K562 (cell line): ENCODE data around the gene PRDM11. TPM values are rescaled to one million over a fixed set of nuclear protein-coding genes. Genes with fewer than 3 reads are reported as not detected.

Source experiments
- ATAC-seq: fragments of 200-7000 bp; cut with Tn5 transposase; 3 replicates; pipeline ENCODE4 v1.9.1; 2020; ENCODE audit warnings: moderate library complexity
- BruUV-seq: library from RNA; stranded (reverse); fragments of 400-500 nt; replicated peaks from 2 replicates; lab custom pipeline; 2021; lab: Mats Ljungman, UMichigan
- CTCF ChIA-PET: fragments of 300-600 bp; formaldehyde crosslinking; extraction: SDS; loops from one replicate; lab custom pipeline; 2021; ENCODE audit warnings: low intra/inter-chr PET ratio; lab: Yijun Ruan, JAX
- POLR2A ChIA-PET: fragments of 300-600, 350-650 bp; sonication (Branson Sonifier 250); formaldehyde crosslinking; extraction: SDS; loops from one replicate; lab custom pipeline; 2021; ENCODE audit warnings: antibody characterized with exemption, inconsistent platforms; lab: Yijun Ruan, JAX
- DNase-seq, 4 experiments: peaks; one replicate each; pipeline versions ENCODE4 v3.0.0 to v3.0.0-alpha.2; 2011 to 2018; ENCODE audit warnings: low spot score in 3 of 4, mixed read lengths in 3 of 4; ENCODE audit errors: extremely low read depth in 1 of 4
- FAIRE-seq: peaks from 2 replicates; lab custom pipeline; 2011; peaks lifted over from hg19 to GRCh38; lab: Jason Lieb, UNC
- H2AFZ ChIP-seq: 2 replicates; pipeline ENCODE4 v1.6.0; 2011; ENCODE audit warnings: low read depth, low read length, control low read depth, inconsistent platforms
- H3K27ac ChIP-seq: fragments of 200-600 bp; 3 replicates; pipeline ENCODE4 v1.8.0; 2011; ENCODE audit warnings: low read depth, mild to moderate bottlenecking, control low read depth, inconsistent platforms, low read length, moderate library complexity, mixed read lengths; ENCODE audit errors: extremely low read depth
- H3K27me3 ChIP-seq, 2 experiments: fragments of 300-600 bp in 1 of 2; 2 replicates in 1 of 2; 3 replicates in 1 of 2; pipeline versions ENCODE4 v1.6.0 to v1.8.0; 2011; ENCODE audit warnings: inconsistent platforms in 2 of 2, low read length in 2 of 2, mild to moderate bottlenecking in 1 of 2, mixed read lengths in 1 of 2, moderate library complexity in 1 of 2; ENCODE audit not compliant: control insufficient read depth in 2 of 2, insufficient read depth in 2 of 2
- H3K36me3 ChIP-seq: fragments of 300-600 bp; 3 replicates; pipeline ENCODE4 v1.8.0; 2011; ENCODE audit warnings: mild to moderate bottlenecking, low read length, inconsistent platforms; ENCODE audit not compliant: control insufficient read depth, insufficient read depth
- H3K4me1 ChIP-seq, 2 experiments: fragments of 200-600 bp in 1 of 2; replicated peaks in 1 of 2; 2 replicates in 1 of 2; 3 replicates in 1 of 2; pipeline versions ENCODE4 v1.5.1 to v1.8.0; 2011; ENCODE audit warnings: inconsistent platforms in 2 of 2, low read length in 2 of 2, mild to moderate bottlenecking in 1 of 2, mixed read lengths in 1 of 2, moderate library complexity in 1 of 2; ENCODE audit not compliant: control insufficient read depth in 2 of 2, insufficient read depth in 2 of 2
- H3K4me2 ChIP-seq: 2 replicates; pipeline ENCODE4 v1.6.1; 2011; ENCODE audit warnings: low read length, control low read depth, inconsistent platforms, mixed read lengths; ENCODE audit not compliant: insufficient read depth
- H3K4me3 ChIP-seq: fragments of 200-600 bp; sonication (generic), shearing (Covaris generic); 2 replicates; pipeline ENCODE4 v1.5.1; 2016; ENCODE audit warnings: control low read depth, inconsistent platforms
- H3K79me2 ChIP-seq: fragments of 200-600 bp; 3 replicates; pipeline ENCODE4 v1.8.0; 2011; ENCODE audit warnings: low read length, inconsistent platforms; ENCODE audit not compliant: control insufficient read depth, insufficient read depth
- H3K9ac ChIP-seq, 2 experiments: 2 replicates each; pipeline versions ENCODE4 v1.6.0 to v1.6.1; 2011; ENCODE audit warnings: low read depth in 2 of 2, low read length in 2 of 2, control low read depth in 1 of 2, inconsistent platforms in 1 of 2, mild to moderate bottlenecking in 1 of 2, mixed read lengths in 1 of 2; ENCODE audit not compliant: insufficient read depth in 1 of 2
- H3K9me1 ChIP-seq: one replicate; pipeline ENCODE4 v1.6.0; 2011; ENCODE audit warnings: inconsistent platforms, mild to moderate bottlenecking, low read length, moderate library complexity; ENCODE audit not compliant: control insufficient read depth, insufficient read depth
- H3K9me3 ChIP-seq: replicated peaks from 2 replicates; pipeline ENCODE4 v1.5.1; 2011; ENCODE audit warnings: low read depth, low read length, inconsistent platforms; ENCODE audit not compliant: control insufficient read depth, insufficient read depth
- H4K20me1 ChIP-seq: replicated peaks from 2 replicates; pipeline ENCODE4 v1.6.1; 2011; ENCODE audit warnings: low read length, inconsistent platforms, mixed read lengths; ENCODE audit not compliant: control insufficient read depth, insufficient read depth
- ASH1L ChIP-seq: fragments of 450-650 bp; IDR thresholded peaks from 2 replicates; pipeline ENCODE4 v1.6.1; 2018; ENCODE audit warnings: borderline replicate concordance, mild to moderate bottlenecking, low read depth; ENCODE audit not compliant: partially characterized antibody
- BRF1 ChIP-seq: IDR thresholded peaks from 3 replicates; pipeline ENCODE4 v1.6.1; 2011; ENCODE audit warnings: borderline replicate concordance, mild to moderate bottlenecking; ENCODE audit not compliant: insufficient read length; ENCODE audit errors: extremely low read depth
- CLOCK ChIP-seq: fragments of 250-450 bp; sonication (Bioruptor Pico); IDR thresholded peaks from 2 replicates; pipeline ENCODE4 v1.4.0; 2020; ENCODE audit warnings: mild to moderate bottlenecking, moderate library complexity, borderline replicate concordance
- CTBP1 ChIP-seq: fragments of 450-650 bp; IDR thresholded peaks from 2 replicates; pipeline ENCODE4 v1.6.1; 2016; ENCODE audit warnings: borderline replicate concordance
- ESRRA ChIP-seq: fragments of 450-650 bp; IDR thresholded peaks from 2 replicates; pipeline ENCODE4 v1.6.1; 2014; ENCODE audit warnings: low read depth, mild to moderate bottlenecking, moderate library complexity, borderline replicate concordance
- KHSRP ChIP-seq: fragments of 450-650 bp; IDR thresholded peaks from 2 replicates; pipeline ENCODE4 v1.6.1; 2017
- POLR2AphosphoS5 ChIP-seq: IDR thresholded peaks from 2 replicates; pipeline ENCODE4 v1.6.1; 2011; ENCODE audit warnings: mild to moderate bottlenecking, low read depth, low read length, moderate library complexity; ENCODE audit not compliant: control insufficient read depth, insufficient read depth
- RBM22 ChIP-seq: fragments of 200-400 bp; formaldehyde crosslinking; IDR thresholded peaks from 2 replicates; pipeline ENCODE4 v1.6.1; 2018; ENCODE audit warnings: low read length, low read depth; ENCODE audit not compliant: poor library complexity, severe bottlenecking
- ZBTB34 ChIP-seq: fragments of 250-450 bp; sonication (Bioruptor Pico); IDR thresholded peaks from 2 replicates; pipeline ENCODE4 v1.8.0; 2021; ENCODE audit warnings: mild to moderate bottlenecking, moderate library complexity
- ZNF133 ChIP-seq: fragments of 250-450 bp; sonication (Bioruptor Pico); IDR thresholded peaks from 2 replicates; pipeline ENCODE4 v1.4.0; 2020; ENCODE audit warnings: mild to moderate bottlenecking
- ZNF3 ChIP-seq: fragments of 250-450 bp; sonication (Bioruptor Pico); IDR thresholded peaks from 2 replicates; pipeline ENCODE4 v1.5.0; 2021; ENCODE audit warnings: mild to moderate bottlenecking, moderate library complexity
- WGBS: fragments of 100-300 bp; shearing (Covaris generic); methylation state at CpG from one replicate; pipeline ENCODE4 v1.1.6; 2016; ENCODE audit warnings: low coverage, mixed read lengths; ENCODE audit not compliant: insufficient coverage; ENCODE audit errors: missing lambda C conversion rate; 5-methylcytosine and 5-hydroxymethylcytosine counted together
- in situ Hi-C: fragments of 300-500 bp; cut with MboI; formaldehyde crosslinking; loops from 4 replicates; pipeline ENCODE4 v1.15.0; 2018; ENCODE audit warnings: inconsistent platforms, mixed read lengths
- intact Hi-C: fragments of 100-400 bp; cut with micrococcal nuclease; formaldehyde crosslinking; loops from 2 replicates; pipeline ENCODE4 v1.14.2; 2022
- polyA plus RNA-seq, 8 experiments: library from polyadenylated mRNA; depleted of rRNA in 4 of 8; stranded (reverse) in 5 of 8; unstranded in 3 of 8; fragments of >200 nt; fragmentation: Nextera tagmentation in 2 of 8; fragmentation: Illumina TruSeq in 1 of 8; extraction: Ambion mirVana in 2 of 8; extraction: Trizol in 1 of 8; gene quantifications; 2 replicates each; pipeline versions ENCODE4 v1.2.1 to v1.2.3, GENCODE V29; 2011 to 2014; ENCODE audit warnings: inconsistent platforms in 1 of 8, missing spikeins in 1 of 8
- total RNA-seq, 7 experiments: library from RNA; depleted of rRNA in 6 of 7; stranded (reverse); fragments of >200 nt in 6 of 7; fragmentation: Illumina TruSeq in 2 of 7; extraction: Trizol in 2 of 7; gene quantifications; 2 replicates each; pipeline versions ENCODE4 v1.2.1 to v1.2.3, GENCODE V29; 2011 to 2021; ENCODE audit warnings: low replicate concordance in 1 of 7

PRDM11 gene
- total and polyA plus RNA-seq, 9 of the 15 experiments (the other 6 are each of a cell fraction or from before 2014, with no cell fraction given) = 0.01 to 1.1 (median 0.29) TPM

GRCh38 chr11:45266676-45267020 lies 120.2 kb downstream of the PRDM11 start:
- no TSS peak for BruUV-seq
- intact Hi-C loops (no loop called here), in situ Hi-C loops (no loop called here)
- no peak overlapping the region for H3K4me3 ChIP-seq
- POLR2A ChIA-PET = no interaction called here
- no peaks in the 10 kb centered on the region; a peak in 1 of 5 replicates for H3K27me3 ChIP-seq
- H3K9me3 ChIP-seq = no peaks in the 10 kb centered on the region
- H2AFZ ChIP-seq = no peak overlapping the region
- no peak overlapping the region for H3K4me2 ChIP-seq
- no peaks in the 10 kb centered on the region for H3K36me3 ChIP-seq
- ATAC-seq = no peak
- DNase-seq = no peak
- H3K27ac ChIP-seq = no peak overlapping the region
- no peak overlapping the region for H3K9ac ChIP-seq
- TF ChIP-seq ESRRA (no peak), ZNF133 (CRISPR knock-in tag) (no peak), RBM22 (no peak), BRF1 (no peak), ASH1L (no peak), CTBP1 (no peak), KHSRP (no peak)
- H3K4me1 ChIP-seq = no peaks in the 10 kb centered on the region
- H3K79me2 ChIP-seq = no peaks in the 10 kb centered on the region
- CTCF ChIA-PET = interaction anchor here (0.7 kb wide), 1 partner anchor 32 kb away, joined by 3 read pairs; no protein-coding TSS in a partner anchor
- no peak for FAIRE-seq
- no peaks in the 10 kb centered on the region for H3K9me1 ChIP-seq
- 54% methylated on average over 1 of the region's 1 CpG for WGBS
- H4K20me1 ChIP-seq = no peaks in the 10 kb centered on the region

- WGBS = 13% methylated on average over 14 of the region's 14 CpGs
- Histone ChIP-seq H2AFZ (peak overlapping the region; percentile 57; the same call in 1 of the 2 replicates), H4K20me1 (no peaks in the 10 kb centered on the region), H3K27me3 (no peaks in the 10 kb centered on the region; a peak in 1 of 5 replicates), H3K79me2 (no peaks in the 10 kb centered on the region), H3K9ac (no peak overlapping the region), H3K4me2 (peak overlapping the region; percentile 21; the same call in 1 of the 2 replicates), H3K4me1 (no peaks in the 10 kb centered on the region), H3K27ac (no peak overlapping the region), H3K4me3 (no peak overlapping the region), H3K9me1 (no peaks in the 10 kb centered on the region), H3K36me3 (no peaks in the 10 kb centered on the region), H3K9me3 (no peaks in the 10 kb centered on the region)
- intact Hi-C loops = no loop called here
- in situ Hi-C loops = no loop called here
- FAIRE-seq (peak; percentile 58), DNase-seq (peak; percentile 62 to 81 (median 76)), ATAC-seq (peak; percentile 96)
- ChIA-PET CTCF (no interaction called here), POLR2A (no interaction called here)
- no TSS peak for BruUV-seq
- TF ChIP-seq ZBTB34 = no peak
- TF ChIP-seq POLR2AphosphoS5 = no peak
- TF ChIP-seq CLOCK (CRISPR knock-in tag) = no peak
- no peak for TF ChIP-seq ZNF3 (CRISPR knock-in tag)
These were observed 120.6 kb downstream of the PRDM11 start for GRCh38 chr11:45267052-45267451.
